HEK293 (cell line): ENCODE data around the gene MGMT.

Experiments used
- CTCF ChIA-PET: fragments of 350-600 bp; formaldehyde crosslinking; extraction: SDS; loops from one replicate; lab custom pipeline; 2021; ENCODE audit warnings: antibody characterized with exemption; lab: Yijun Ruan, JAX
- POLR2A ChIA-PET: fragments of 300-600 bp; formaldehyde crosslinking; extraction: SDS; loops from one replicate; lab custom pipeline; 2020; ENCODE audit warnings: antibody characterized with exemption, inconsistent platforms; lab: Yijun Ruan, JAX
- H3K27ac ChIP-seq: fragments of 200-500 bp; sonication (Bioruptor generic); 2 replicates; pipeline ENCODE4 v1.5.1; 2014; ENCODE audit warnings: low read depth, low read length, control low read depth, inconsistent platforms; ENCODE audit errors: extremely low read depth
- H3K36me3 ChIP-seq, 2 experiments: fragments of 200-500 bp in 1 of 2; sonication (Bioruptor generic) in 1 of 2; 1 replicate in 1 of 2; 2 replicates in 1 of 2; pipeline ENCODE4 v1.5.1; 2014 to 2017; ENCODE audit warnings: inconsistent platforms in 2 of 2, low read length in 2 of 2; ENCODE audit not compliant: control insufficient read depth in 2 of 2, insufficient read depth in 1 of 2
- H3K4me1 ChIP-seq: fragments of 200-500 bp; sonication (Bioruptor generic); 2 replicates; pipeline ENCODE4 v1.5.1; 2014; ENCODE audit warnings: mild to moderate bottlenecking, low read length, inconsistent platforms; ENCODE audit not compliant: control insufficient read depth, insufficient read depth
- H3K4me3 ChIP-seq: 2 replicates; pipeline ENCODE4 v1.5.1; 2011; ENCODE audit warnings: low read depth, mild to moderate bottlenecking, control low read depth, low read length, moderate library complexity
- H3K9me3 ChIP-seq: fragments of 200-500 bp; sonication (Bioruptor generic); 2 replicates; pipeline ENCODE4 v1.5.1; 2014; ENCODE audit warnings: low read depth, low read length, inconsistent platforms; ENCODE audit not compliant: control insufficient read depth, insufficient read depth
- BCL11B ChIP-seq: fragments of 450-650 bp; formaldehyde crosslinking; IDR thresholded peaks from 2 replicates; pipeline ENCODE4 v1.5.1; 2016; ENCODE audit warnings: low read depth, missing biosample characterization, missing genetic modification characterization
- HOXC10 ChIP-seq: sonication (generic); formaldehyde crosslinking; IDR thresholded peaks from 2 replicates; pipeline ENCODE4 v1.8.1; 2023; ENCODE audit warnings: mild to moderate bottlenecking, missing genetic modification reagents
- MZF1 ChIP-seq: fragments of 450-650 bp; formaldehyde crosslinking; IDR thresholded peaks from 2 replicates; pipeline ENCODE4 v1.5.1; 2017; ENCODE audit warnings: missing biosample characterization, missing genetic modification characterization, borderline replicate concordance
- OVOL3 ChIP-seq: fragments of 450-650 bp; formaldehyde crosslinking; IDR thresholded peaks from 2 replicates; pipeline ENCODE4 v1.5.1; 2016; ENCODE audit warnings: missing biosample characterization, missing genetic modification characterization
- SALL2 ChIP-seq: fragments of 450-650 bp; formaldehyde crosslinking; IDR thresholded peaks from 2 replicates; pipeline ENCODE4 v1.5.0; 2017; ENCODE audit warnings: missing biosample characterization, mild to moderate bottlenecking, missing genetic modification characterization, borderline replicate concordance
- TCF7L2 ChIP-seq: IDR thresholded peaks from 2 replicates; pipeline ENCODE4 v1.6.1; 2011; ENCODE audit warnings: low read depth, mild to moderate bottlenecking, inconsistent platforms, low read length, moderate library complexity, borderline replicate concordance
- TRIM28 ChIP-seq: IDR thresholded peaks from 2 replicates; pipeline ENCODE4 v1.6.1; 2011; ENCODE audit warnings: low read length, control low read depth, borderline replicate concordance
- WT1 ChIP-seq: fragments of 450-650 bp; formaldehyde crosslinking; IDR thresholded peaks from 2 replicates; pipeline ENCODE4 v1.5.1; 2016; ENCODE audit warnings: missing biosample characterization, missing genetic modification characterization
- ZBTB17 ChIP-seq: fragments of 450-650 bp; formaldehyde crosslinking; IDR thresholded peaks from 2 replicates; pipeline ENCODE4 v1.5.1; 2016; ENCODE audit warnings: missing biosample characterization, missing genetic modification characterization
- ZBTB48 ChIP-seq: fragments of 450-650 bp; formaldehyde crosslinking; IDR thresholded peaks from 2 replicates; pipeline ENCODE4 v1.5.1; 2016; ENCODE audit warnings: missing biosample characterization, missing genetic modification characterization
- ZFP69B ChIP-seq: fragments of 450-650 bp; formaldehyde crosslinking; IDR thresholded peaks from 2 replicates; pipeline ENCODE4 v1.5.1; 2016; ENCODE audit warnings: missing biosample characterization, missing genetic modification characterization
- ZNF114 ChIP-seq: fragments of 450-650 bp; formaldehyde crosslinking; IDR thresholded peaks from 2 replicates; pipeline ENCODE4 v1.5.0; 2017; ENCODE audit warnings: missing biosample characterization, missing genetic modification characterization
- ZNF266 ChIP-seq: fragments of 450-650 bp; formaldehyde crosslinking; IDR thresholded peaks from 2 replicates; pipeline ENCODE4 v1.5.1; 2016; ENCODE audit warnings: missing biosample characterization, missing genetic modification characterization, low read depth
- ZNF350 ChIP-seq: fragments of 450-650 bp; formaldehyde crosslinking; IDR thresholded peaks from 2 replicates; pipeline ENCODE4 v1.5.0; 2017; ENCODE audit warnings: missing biosample characterization, mild to moderate bottlenecking, missing genetic modification characterization
- ZNF544 ChIP-seq: fragments of 450-650 bp; formaldehyde crosslinking; IDR thresholded peaks from 2 replicates; pipeline ENCODE4 v1.5.0; 2017; ENCODE audit warnings: missing biosample characterization, missing genetic modification characterization
- ZNF555 ChIP-seq: fragments of 450-650 bp; formaldehyde crosslinking; conservative IDR thresholded peaks from 2 replicates; pipeline ENCODE4 v1.5.1; 2017; ENCODE audit warnings: missing biosample characterization, mild to moderate bottlenecking, missing genetic modification characterization, inconsistent platforms
- ZNF585B ChIP-seq: fragments of 450-650 bp; formaldehyde crosslinking; IDR thresholded peaks from 2 replicates; pipeline ENCODE4 v1.5.1; 2016; ENCODE audit warnings: missing biosample characterization, missing genetic modification characterization
- ZNF76 ChIP-seq: fragments of 450-650 bp; formaldehyde crosslinking; IDR thresholded peaks from 2 replicates; pipeline ENCODE4; 2016; ENCODE audit warnings: low read depth, missing biosample characterization, missing genetic modification characterization, borderline replicate concordance
- ZNF792 ChIP-seq: fragments of 450-650 bp; formaldehyde crosslinking; IDR thresholded peaks from 2 replicates; pipeline ENCODE4 v1.5.1; 2016; ENCODE audit warnings: missing biosample characterization, missing genetic modification characterization
- ZXDB ChIP-seq: fragments of 450-650 bp; formaldehyde crosslinking; IDR thresholded peaks from 2 replicates; pipeline ENCODE4 v1.5.1; 2016; ENCODE audit warnings: missing biosample characterization, missing genetic modification characterization
- TF ChIP-seq, protein P1 (sequence below): fragments of 450-650 bp; formaldehyde crosslinking; IDR thresholded peaks from 2 replicates; pipeline ENCODE4 v1.5.1; 2017; ENCODE audit warnings: missing biosample characterization, missing genetic modification characterization
- TF ChIP-seq, protein P2 (sequence below): fragments of 450-650 bp; formaldehyde crosslinking; IDR thresholded peaks from 2 replicates; pipeline ENCODE4 v1.5.1; 2016; ENCODE audit warnings: missing biosample characterization, missing genetic modification characterization
- TF ChIP-seq, protein P3 (sequence below): fragments of 450-650 bp; IDR thresholded peaks from 2 replicates; pipeline ENCODE4 v1.5.1; 2018; ENCODE audit warnings: missing biosample characterization, missing genetic modification characterization
- TF ChIP-seq, protein P4 (sequence below): fragments of 450-650 bp; formaldehyde crosslinking; IDR thresholded peaks from 2 replicates; pipeline ENCODE4 v1.5.1; 2016; ENCODE audit warnings: missing biosample characterization, missing genetic modification characterization
- TF ChIP-seq, protein P5 (sequence below): fragments of 450-650 bp; formaldehyde crosslinking; IDR thresholded peaks from 2 replicates; pipeline ENCODE4 v1.5.1; 2016; ENCODE audit warnings: missing biosample characterization, missing genetic modification characterization

MGMT gene

DNA sequence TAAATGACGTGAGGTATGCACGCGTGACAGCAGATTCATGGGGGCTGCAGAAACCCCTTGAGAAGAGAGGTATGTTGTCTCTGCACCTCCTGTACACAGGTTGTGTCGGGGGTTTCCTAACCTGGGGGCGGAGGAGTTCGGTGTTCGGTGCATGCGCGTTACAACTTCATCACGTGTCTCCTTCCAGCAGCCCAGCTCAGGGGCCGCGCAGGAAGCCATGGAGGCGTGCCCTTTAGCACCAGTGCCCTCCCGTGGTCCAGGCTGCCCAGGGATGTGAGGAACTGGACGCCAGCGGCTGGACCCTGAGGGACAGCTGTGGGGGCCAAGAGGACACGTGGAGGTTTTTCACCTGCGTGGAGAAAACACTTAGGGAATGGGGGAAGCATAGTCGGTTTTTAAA is 310.6 kb downstream of the MGMT start:
- Histone ChIP-seq H3K4me3 (no peak overlapping the region), H3K36me3 (no peaks in the 10 kb centered on the region), H3K4me1 (no peaks in the 10 kb centered on the region), H3K27ac (no peak overlapping the region), H3K9me3 (no peaks in the 10 kb centered on the region)
- ChIA-PET POLR2A (no interaction called here), CTCF (no interaction called here)
- TF ChIP-seq, protein P1, sequence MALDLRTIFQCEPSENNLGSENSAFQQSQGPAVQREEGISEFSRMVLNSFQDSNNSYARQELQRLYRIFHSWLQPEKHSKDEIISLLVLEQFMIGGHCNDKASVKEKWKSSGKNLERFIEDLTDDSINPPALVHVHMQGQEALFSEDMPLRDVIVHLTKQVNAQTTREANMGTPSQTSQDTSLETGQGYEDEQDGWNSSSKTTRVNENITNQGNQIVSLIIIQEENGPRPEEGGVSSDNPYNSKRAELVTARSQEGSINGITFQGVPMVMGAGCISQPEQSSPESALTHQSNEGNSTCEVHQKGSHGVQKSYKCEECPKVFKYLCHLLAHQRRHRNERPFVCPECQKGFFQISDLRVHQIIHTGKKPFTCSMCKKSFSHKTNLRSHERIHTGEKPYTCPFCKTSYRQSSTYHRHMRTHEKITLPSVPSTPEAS (tag by site-specific recombination): no peak
- TF ChIP-seq ZNF544 (tag by site-specific recombination) (no peak), ZBTB17 (no peak), ZNF76 (tag by site-specific recombination) (no peak), ZNF585B (tag by site-specific recombination) (no peak), MZF1 (tag by site-specific recombination) (no peak), WT1 (no peak), SALL2 (tag by site-specific recombination) (no peak), ZNF555 (tag by site-specific recombination) (no peak), OVOL3 (tag by site-specific recombination) (no peak), ZNF114 (tag by site-specific recombination) (no peak), TRIM28 (no peak), TCF7L2 (no peak), ZNF792 (tag by site-specific recombination) (no peak), BCL11B (tag by site-specific recombination) (no peak), ZNF350 (no peak), HOXC10 (CRISPR knock-in tag) (no peak), ZNF266 (tag by site-specific recombination) (no peak), ZXDB (tag by site-specific recombination) (no peak)
- TF ChIP-seq, protein P2, sequence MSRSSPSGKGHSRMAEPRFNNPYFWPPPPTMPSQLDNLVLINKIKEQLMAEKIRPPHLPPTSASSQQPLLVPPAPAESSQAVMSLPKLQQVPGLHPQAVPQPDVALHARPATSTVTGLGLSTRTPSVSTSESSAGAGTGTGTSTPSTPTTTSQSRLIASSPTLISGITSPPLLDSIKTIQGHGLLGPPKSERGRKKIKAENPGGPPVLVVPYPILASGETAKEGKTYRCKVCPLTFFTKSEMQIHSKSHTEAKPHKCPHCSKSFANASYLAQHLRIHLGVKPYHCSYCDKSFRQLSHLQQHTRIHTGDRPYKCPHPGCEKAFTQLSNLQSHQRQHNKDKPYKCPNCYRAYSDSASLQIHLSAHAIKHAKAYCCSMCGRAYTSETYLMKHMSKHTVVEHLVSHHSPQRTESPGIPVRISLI (tag by site-specific recombination): no peak

DNA sequence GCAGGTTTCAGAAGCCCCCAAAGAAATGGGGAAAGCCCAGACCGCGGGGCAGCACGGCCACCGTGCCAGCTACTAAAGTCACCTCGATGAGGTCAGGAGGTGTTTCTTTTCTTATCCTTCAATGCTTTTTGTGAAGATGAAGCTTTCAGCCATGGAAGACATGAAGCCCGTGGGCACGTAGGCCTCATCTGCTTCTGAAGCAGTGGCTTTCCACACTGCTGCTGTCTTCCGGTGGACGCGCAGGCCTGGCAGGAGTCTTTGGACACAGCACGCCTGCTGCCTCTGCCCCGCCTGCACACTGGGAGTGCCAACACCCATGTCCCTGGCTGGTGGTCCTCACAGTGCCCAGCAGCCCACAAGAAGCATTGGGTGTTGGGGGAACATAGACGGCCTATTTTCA is 311.5 kb downstream of the MGMT start:
- Histone ChIP-seq H3K4me1 (no peaks in the 10 kb centered on the region), H3K9me3 (no peaks in the 10 kb centered on the region), H3K4me3 (no peak overlapping the region), H3K36me3 (no peaks in the 10 kb centered on the region), H3K27ac (no peak overlapping the region)
- ChIA-PET POLR2A (no interaction called here), CTCF (no interaction called here)
- TF ChIP-seq MZF1 (tag by site-specific recombination): no peak
- TF ChIP-seq, protein P3, sequence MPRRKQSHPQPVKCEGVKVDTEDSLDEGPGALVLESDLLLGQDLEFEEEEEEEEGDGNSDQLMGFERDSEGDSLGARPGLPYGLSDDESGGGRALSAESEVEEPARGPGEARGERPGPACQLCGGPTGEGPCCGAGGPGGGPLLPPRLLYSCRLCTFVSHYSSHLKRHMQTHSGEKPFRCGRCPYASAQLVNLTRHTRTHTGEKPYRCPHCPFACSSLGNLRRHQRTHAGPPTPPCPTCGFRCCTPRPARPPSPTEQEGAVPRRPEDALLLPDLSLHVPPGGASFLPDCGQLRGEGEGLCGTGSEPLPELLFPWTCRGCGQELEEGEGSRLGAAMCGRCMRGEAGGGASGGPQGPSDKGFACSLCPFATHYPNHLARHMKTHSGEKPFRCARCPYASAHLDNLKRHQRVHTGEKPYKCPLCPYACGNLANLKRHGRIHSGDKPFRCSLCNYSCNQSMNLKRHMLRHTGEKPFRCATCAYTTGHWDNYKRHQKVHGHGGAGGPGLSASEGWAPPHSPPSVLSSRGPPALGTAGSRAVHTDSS (tag by site-specific recombination): no peak
- TF ChIP-seq ZBTB48 (tag by site-specific recombination): no peak
- TF ChIP-seq ZFP69B (tag by site-specific recombination): no peak
- TF ChIP-seq, protein P4, sequence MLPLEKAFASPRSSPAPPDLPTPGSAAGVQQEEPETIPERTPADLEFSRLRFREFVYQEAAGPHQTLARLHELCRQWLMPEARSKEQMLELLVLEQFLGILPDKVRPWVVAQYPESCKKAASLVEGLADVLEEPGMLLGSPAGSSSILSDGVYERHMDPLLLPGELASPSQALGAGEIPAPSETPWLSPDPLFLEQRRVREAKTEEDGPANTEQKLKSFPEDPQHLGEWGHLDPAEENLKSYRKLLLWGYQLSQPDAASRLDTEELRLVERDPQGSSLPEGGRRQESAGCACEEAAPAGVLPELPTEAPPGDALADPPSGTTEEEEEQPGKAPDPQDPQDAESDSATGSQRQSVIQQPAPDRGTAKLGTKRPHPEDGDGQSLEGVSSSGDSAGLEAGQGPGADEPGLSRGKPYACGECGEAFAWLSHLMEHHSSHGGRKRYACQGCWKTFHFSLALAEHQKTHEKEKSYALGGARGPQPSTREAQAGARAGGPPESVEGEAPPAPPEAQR: no peak
- TF ChIP-seq, protein P5, sequence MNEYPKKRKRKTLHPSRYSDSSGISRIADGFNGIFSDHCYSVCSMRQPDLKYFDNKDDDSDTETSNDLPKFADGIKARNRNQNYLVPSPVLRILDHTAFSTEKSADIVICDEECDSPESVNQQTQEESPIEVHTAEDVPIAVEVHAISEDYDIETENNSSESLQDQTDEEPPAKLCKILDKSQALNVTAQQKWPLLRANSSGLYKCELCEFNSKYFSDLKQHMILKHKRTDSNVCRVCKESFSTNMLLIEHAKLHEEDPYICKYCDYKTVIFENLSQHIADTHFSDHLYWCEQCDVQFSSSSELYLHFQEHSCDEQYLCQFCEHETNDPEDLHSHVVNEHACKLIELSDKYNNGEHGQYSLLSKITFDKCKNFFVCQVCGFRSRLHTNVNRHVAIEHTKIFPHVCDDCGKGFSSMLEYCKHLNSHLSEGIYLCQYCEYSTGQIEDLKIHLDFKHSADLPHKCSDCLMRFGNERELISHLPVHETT (tag by site-specific recombination): no peak
